Measurements from ENCODE around the gene TNS4. TPM values are rescaled to one million over a fixed set of nuclear protein-coding genes. Genes with fewer than 3 reads are reported as not detected.
A peak's percentile ranks its signal among the peaks of the same experiment; 100 is the strongest.

TNS4 gene
- total RNA-seq, 1 donor from 2014 or later, result not detected

DNA sequence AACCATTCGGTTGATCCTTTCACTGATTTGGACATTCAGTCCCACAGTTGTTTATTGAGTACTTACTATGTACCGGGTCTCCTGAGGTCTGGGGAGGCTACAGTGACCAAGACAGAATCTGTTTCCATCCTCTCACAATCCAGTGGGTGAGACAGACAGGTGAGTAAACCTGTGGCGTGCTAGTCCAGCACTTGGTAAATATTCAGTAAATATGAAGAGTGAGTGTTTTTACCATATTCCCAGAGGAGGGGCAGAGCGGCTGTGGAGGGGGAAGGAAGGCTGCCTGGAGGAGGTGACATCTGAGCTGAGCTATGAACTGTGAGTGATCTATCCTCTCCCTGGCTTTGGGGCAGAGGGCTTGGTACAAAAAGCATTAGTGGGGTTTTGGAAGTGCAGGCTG, 32.5 kb upstream of the TNS4 start:
- Mint-ChIP-seq H3K27me3 (ENCODE audit: low read depth, unreplicated experiment) (no peaks in the 10 kb centered on the region), H3K36me3 (ENCODE audit: low read depth, unreplicated experiment) (no peaks in the 10 kb centered on the region), H3K4me1 (ENCODE audit: low read depth, unreplicated experiment) (peaks cover 27% of the 10 kb centered on the region), H3K27ac (ENCODE audit: unreplicated experiment) (peak overlapping the region; percentile 36), H3K4me3 (ENCODE audit: unreplicated experiment) (peak overlapping the region; percentile 55), H3K9me3 (ENCODE audit: unreplicated experiment) (no peaks in the 10 kb centered on the region)
- no peaks in the 10 kb centered on the region for H3K27me3 ChIP-seq (ENCODE audit: insufficient read depth, low read length)
- no peak overlapping the region for H3K27ac ChIP-seq (ENCODE audit: low read depth, low read length)
- TF ChIP-seq CTCF (IDR thresholded peaks at IDR 0.05; ENCODE audit: insufficient read depth, low read depth, low read length) (no peak), EZH2 (IDR thresholded peaks at IDR 0.05; ENCODE audit: insufficient read depth, low read length) (no peak)
- H2AFZ ChIP-seq (ENCODE audit: low read depth, low read length), result no peak overlapping the region
- no peaks in the 10 kb centered on the region for H4K20me1 ChIP-seq (ENCODE audit: insufficient read depth, low read length)
- H3K79me2 ChIP-seq (ENCODE audit: insufficient read depth, low read length), result no peaks in the 10 kb centered on the region
- H3K4me1 ChIP-seq (ENCODE audit: insufficient read depth, low read length), result peaks cover 26% of the 10 kb centered on the region
- no peaks in the 10 kb centered on the region for H3K9me3 ChIP-seq (ENCODE audit: insufficient read depth, low read depth, low read length)
- H3K9ac ChIP-seq (ENCODE audit: low read length), result peak overlapping the region; percentile 6
- H3K4me3 ChIP-seq (ENCODE audit: insufficient read depth, low read depth, low read length), result no peak overlapping the region
- DNase-seq (ENCODE audit: low read depth) (no peak), FAIRE-seq (no peak)
- H3K36me3 ChIP-seq (ENCODE audit: insufficient read depth, low read length), result no peaks in the 10 kb centered on the region
- no peak overlapping the region for H3K4me2 ChIP-seq (ENCODE audit: low read length)

DNA sequence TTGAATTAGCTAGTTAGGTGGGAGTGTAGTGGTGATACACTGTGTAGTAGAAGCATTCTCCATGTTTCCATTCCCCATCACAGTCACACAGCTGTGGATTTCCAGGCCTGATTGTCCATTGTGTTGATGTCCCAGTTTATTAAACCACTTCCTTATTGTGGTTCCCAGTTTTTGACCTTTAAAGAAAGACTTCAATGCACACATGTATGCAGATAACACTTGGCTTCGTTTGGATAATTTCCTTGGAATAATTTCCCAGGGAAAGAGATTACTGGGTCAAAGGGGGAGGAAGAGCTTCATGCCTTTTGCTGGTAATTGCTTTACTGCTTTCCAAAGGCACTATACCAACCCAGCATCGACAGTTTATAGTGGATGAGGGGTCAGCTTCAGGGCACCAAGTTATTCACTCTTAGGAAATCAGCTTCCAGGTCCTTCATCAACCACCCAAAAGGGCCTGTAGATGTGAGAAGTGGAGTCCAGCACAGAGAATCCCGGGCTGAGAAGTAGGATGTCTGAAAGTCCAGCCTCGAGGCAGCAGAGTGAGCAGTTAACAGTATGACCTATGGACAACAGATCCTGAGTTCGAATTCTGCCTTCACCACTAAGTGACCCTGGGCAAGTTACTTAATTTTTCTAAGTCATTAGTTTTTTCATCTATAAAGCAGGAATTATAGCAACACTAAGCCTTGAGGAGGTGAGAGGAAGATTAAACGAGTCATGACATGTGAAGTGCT, 31.3 kb upstream of the TNS4 start:
- Histone ChIP-seq H3K9me3 (ENCODE audit: insufficient read depth, low read depth, low read length) (no peaks in the 10 kb centered on the region), H3K36me3 (ENCODE audit: insufficient read depth, low read length) (no peaks in the 10 kb centered on the region), H2AFZ (ENCODE audit: low read depth, low read length) (no peak overlapping the region), H4K20me1 (ENCODE audit: insufficient read depth, low read length) (no peaks in the 10 kb centered on the region), H3K9ac (ENCODE audit: low read length) (no peak overlapping the region), H3K27me3 (ENCODE audit: insufficient read depth, low read length) (no peaks in the 10 kb centered on the region), H3K79me2 (ENCODE audit: insufficient read depth, low read length) (no peaks in the 10 kb centered on the region), H3K4me3 (ENCODE audit: insufficient read depth, low read depth, low read length) (no peak overlapping the region), H3K27ac (ENCODE audit: low read depth, low read length) (no peak overlapping the region), H3K4me1 (ENCODE audit: insufficient read depth, low read length) (peaks cover 26% of the 10 kb centered on the region), H3K4me2 (ENCODE audit: low read length) (no peak overlapping the region)
- FAIRE-seq, result no peak
- Mint-ChIP-seq H3K4me3 (ENCODE audit: unreplicated experiment) (peak overlapping the region; percentile 11), H3K27me3 (ENCODE audit: low read depth, unreplicated experiment) (no peaks in the 10 kb centered on the region), H3K27ac (ENCODE audit: unreplicated experiment) (no peak overlapping the region), H3K36me3 (ENCODE audit: low read depth, unreplicated experiment) (no peaks in the 10 kb centered on the region), H3K4me1 (ENCODE audit: low read depth, unreplicated experiment) (peaks cover 27% of the 10 kb centered on the region), H3K9me3 (ENCODE audit: unreplicated experiment) (peaks cover 3% of the 10 kb centered on the region)
- no peak for DNase-seq (ENCODE audit: low read depth)
- TF ChIP-seq EZH2 (IDR thresholded peaks at IDR 0.05; ENCODE audit: insufficient read depth, low read length) (no peak), CTCF (IDR thresholded peaks at IDR 0.05; ENCODE audit: insufficient read depth, low read depth, low read length) (no peak)

Data from astrocyte (in vitro differentiated cells and primary cell).